ENCODE measurements around the gene CNTFR. TPM values are rescaled to one million over a fixed set of nuclear protein-coding genes. Genes with fewer than 3 reads are reported as not detected.

The CNTFR gene
- total and polyA plus RNA-seq, 2 experiments from 2014 or later = 0.73 to 1.9 TPM

DNA sequence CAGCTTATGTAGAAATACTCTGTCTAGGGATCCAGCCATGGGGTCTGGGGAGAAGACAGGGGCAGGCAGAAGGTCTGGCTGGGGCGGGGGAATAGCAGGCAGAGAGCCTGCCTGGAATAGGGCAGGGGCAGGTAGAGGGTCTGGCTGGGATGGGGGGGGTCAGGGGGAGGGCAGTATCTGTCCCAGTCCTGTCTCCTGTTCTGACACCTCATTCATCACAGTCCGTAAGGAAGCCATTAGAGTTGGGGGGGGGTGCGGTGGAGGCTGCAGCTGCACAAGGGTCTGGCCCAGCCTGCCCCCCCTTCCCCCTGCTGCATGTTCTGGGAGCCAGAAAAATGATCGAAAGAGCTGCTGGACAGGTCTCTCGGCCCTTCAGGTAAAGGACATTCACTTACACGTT is 32.6 kb downstream of the CNTFR start (continued):
- TF ChIP-seq, protein P1, sequence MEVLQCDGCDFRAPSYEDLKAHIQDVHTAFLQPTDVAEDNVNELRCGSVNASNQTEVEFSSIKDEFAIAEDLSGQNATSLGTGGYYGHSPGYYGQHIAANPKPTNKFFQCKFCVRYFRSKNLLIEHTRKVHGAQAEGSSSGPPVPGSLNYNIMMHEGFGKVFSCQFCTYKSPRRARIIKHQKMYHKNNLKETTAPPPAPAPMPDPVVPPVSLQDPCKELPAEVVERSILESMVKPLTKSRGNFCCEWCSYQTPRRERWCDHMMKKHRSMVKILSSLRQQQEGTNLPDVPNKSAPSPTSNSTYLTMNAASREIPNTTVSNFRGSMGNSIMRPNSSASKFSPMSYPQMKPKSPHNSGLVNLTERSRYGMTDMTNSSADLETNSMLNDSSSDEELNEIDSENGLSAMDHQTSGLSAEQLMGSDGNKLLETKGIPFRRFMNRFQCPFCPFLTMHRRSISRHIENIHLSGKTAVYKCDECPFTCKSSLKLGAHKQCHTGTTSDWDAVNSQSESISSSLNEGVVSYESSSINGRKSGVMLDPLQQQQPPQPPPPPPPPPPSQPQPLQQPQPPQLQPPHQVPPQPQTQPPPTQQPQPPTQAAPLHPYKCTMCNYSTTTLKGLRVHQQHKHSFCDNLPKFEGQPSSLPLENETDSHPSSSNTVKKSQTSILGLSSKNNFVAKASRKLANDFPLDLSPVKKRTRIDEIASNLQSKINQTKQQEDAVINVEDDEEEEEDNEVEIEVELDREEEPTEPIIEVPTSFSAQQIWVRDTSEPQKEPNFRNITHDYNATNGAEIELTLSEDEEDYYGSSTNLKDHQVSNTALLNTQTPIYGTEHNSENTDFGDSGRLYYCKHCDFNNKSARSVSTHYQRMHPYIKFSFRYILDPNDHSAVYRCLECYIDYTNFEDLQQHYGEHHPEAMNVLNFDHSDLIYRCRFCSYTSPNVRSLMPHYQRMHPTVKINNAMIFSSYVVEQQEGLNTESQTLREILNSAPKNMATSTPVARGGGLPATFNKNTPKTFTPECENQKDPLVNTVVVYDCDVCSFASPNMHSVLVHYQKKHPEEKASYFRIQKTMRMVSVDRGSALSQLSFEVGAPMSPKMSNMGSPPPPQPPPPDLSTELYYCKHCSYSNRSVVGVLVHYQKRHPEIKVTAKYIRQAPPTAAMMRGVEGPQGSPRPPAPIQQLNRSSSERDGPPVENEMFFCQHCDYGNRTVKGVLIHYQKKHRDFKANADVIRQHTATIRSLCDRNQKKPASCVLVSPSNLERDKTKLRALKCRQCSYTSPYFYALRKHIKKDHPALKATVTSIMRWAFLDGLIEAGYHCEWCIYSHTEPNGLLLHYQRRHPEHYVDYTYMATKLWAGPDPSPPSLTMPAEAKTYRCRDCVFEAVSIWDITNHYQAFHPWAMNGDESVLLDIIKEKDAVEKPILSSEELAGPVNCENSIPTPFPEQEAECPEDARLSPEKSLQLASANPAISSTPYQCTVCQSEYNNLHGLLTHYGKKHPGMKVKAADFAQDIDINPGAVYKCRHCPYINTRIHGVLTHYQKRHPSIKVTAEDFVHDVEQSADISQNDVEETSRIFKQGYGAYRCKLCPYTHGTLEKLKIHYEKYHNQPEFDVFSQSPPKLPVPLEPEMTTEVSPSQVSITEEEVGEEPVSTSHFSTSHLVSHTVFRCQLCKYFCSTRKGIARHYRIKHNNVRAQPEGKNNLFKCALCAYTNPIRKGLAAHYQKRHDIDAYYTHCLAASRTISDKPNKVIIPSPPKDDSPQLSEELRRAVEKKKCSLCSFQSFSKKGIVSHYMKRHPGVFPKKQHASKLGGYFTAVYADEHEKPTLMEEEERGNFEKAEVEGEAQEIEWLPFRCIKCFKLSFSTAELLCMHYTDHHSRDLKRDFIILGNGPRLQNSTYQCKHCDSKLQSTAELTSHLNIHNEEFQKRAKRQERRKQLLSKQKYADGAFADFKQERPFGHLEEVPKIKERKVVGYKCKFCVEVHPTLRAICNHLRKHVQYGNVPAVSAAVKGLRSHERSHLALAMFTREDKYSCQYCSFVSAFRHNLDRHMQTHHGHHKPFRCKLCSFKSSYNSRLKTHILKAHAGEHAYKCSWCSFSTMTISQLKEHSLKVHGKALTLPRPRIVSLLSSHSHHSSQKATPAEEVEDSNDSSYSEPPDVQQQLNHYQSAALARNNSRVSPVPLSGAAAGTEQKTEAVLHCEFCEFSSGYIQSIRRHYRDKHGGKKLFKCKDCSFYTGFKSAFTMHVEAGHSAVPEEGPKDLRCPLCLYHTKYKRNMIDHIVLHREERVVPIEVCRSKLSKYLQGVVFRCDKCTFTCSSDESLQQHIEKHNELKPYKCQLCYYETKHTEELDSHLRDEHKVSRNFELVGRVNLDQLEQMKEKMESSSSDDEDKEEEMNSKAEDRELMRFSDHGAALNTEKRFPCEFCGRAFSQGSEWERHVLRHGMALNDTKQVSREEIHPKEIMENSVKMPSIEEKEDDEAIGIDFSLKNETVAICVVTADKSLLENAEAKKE (CRISPR knock-in tag; IDR thresholded peaks at IDR 0.05) = no peak
- TF ChIP-seq, protein P2, sequence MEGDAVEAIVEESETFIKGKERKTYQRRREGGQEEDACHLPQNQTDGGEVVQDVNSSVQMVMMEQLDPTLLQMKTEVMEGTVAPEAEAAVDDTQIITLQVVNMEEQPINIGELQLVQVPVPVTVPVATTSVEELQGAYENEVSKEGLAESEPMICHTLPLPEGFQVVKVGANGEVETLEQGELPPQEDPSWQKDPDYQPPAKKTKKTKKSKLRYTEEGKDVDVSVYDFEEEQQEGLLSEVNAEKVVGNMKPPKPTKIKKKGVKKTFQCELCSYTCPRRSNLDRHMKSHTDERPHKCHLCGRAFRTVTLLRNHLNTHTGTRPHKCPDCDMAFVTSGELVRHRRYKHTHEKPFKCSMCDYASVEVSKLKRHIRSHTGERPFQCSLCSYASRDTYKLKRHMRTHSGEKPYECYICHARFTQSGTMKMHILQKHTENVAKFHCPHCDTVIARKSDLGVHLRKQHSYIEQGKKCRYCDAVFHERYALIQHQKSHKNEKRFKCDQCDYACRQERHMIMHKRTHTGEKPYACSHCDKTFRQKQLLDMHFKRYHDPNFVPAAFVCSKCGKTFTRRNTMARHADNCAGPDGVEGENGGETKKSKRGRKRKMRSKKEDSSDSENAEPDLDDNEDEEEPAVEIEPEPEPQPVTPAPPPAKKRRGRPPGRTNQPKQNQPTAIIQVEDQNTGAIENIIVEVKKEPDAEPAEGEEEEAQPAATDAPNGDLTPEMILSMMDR (conservative IDR thresholded peaks at IDR 0.05; ENCODE audit: low read depth in 2 of 2) = no peak
- TF ChIP-seq EZH2 (IDR thresholded peaks at IDR 0.05; ENCODE audit: low read depth, unreplicated experiment) = no peak

DNA sequence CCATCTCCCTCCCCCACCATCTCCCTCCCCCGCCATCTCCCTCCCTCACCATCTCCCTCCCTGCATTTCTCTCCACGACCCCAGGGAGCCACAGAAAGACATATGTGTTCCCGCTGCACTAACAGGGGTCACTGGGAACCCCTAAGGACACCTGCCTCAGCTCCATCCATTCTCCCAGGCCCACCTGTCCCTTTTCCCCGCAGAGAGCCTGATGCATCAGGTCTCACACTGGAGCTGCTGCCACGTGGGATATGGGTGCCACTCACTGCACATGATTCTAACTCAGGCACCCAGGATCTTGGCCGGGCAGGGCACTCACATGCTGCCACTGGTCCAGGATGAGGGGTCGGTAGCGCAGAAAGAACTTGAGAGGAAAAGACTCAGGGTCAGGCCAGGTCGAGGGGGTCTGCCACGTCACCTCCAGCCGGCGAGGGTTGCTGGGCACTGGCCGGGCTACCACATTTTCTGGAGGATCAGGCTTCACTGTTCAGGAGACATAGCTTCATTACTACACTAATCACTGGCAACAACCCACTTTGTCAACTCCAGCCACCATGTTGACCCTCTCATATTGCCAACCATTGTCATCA is 33.5 kb downstream of the CNTFR start:
- no peaks in the 10 kb centered on the region for H3K9me3 Mint-ChIP-seq
- H2AFZ ChIP-seq = no peak overlapping the region
- no peaks in the 10 kb centered on the region for H3K36me3 ChIP-seq (ENCODE audit: insufficient read depth)
- no peaks in the 10 kb centered on the region for H3F3A ChIP-seq (replicated peaks; ENCODE audit: low read depth)
- no peak overlapping the region for H3K27ac Mint-ChIP-seq
- H3K27me3 Mint-ChIP-seq (ENCODE audit: insufficient read depth, low read depth, poor library complexity) = peaks cover 21% of the 10 kb centered on the region
- no peak overlapping the region for H3K4me2 ChIP-seq
- no peaks in the 10 kb centered on the region for H4K20me1 ChIP-seq (replicated peaks; ENCODE audit: insufficient read depth)
- no peaks in the 10 kb centered on the region for H3K27me3 ChIP-seq (ENCODE audit: insufficient read depth)
- no peaks in the 10 kb centered on the region for H3K9me2 ChIP-seq (ENCODE audit: insufficient read depth)
- peaks cover 29% of the 10 kb centered on the region for H3K4me1 ChIP-seq (ENCODE audit: insufficient read depth)
- H3K27ac ChIP-seq (ENCODE audit: low read depth) = no peak overlapping the region
- H3K4me3 Mint-ChIP-seq = no peak overlapping the region
- no peak for ATAC-seq
- no peaks in the 10 kb centered on the region for H3K36me3 Mint-ChIP-seq (ENCODE audit: low read depth)
- no peak overlapping the region for H3K4me3 ChIP-seq
- peaks cover 38% of the 10 kb centered on the region for H3K4me1 Mint-ChIP-seq
- no peak for DNase-seq (ENCODE audit: low spot score)
- H3K79me2 ChIP-seq (replicated peaks; ENCODE audit: insufficient read depth) = no peaks in the 10 kb centered on the region
- TF ChIP-seq, protein P3, sequence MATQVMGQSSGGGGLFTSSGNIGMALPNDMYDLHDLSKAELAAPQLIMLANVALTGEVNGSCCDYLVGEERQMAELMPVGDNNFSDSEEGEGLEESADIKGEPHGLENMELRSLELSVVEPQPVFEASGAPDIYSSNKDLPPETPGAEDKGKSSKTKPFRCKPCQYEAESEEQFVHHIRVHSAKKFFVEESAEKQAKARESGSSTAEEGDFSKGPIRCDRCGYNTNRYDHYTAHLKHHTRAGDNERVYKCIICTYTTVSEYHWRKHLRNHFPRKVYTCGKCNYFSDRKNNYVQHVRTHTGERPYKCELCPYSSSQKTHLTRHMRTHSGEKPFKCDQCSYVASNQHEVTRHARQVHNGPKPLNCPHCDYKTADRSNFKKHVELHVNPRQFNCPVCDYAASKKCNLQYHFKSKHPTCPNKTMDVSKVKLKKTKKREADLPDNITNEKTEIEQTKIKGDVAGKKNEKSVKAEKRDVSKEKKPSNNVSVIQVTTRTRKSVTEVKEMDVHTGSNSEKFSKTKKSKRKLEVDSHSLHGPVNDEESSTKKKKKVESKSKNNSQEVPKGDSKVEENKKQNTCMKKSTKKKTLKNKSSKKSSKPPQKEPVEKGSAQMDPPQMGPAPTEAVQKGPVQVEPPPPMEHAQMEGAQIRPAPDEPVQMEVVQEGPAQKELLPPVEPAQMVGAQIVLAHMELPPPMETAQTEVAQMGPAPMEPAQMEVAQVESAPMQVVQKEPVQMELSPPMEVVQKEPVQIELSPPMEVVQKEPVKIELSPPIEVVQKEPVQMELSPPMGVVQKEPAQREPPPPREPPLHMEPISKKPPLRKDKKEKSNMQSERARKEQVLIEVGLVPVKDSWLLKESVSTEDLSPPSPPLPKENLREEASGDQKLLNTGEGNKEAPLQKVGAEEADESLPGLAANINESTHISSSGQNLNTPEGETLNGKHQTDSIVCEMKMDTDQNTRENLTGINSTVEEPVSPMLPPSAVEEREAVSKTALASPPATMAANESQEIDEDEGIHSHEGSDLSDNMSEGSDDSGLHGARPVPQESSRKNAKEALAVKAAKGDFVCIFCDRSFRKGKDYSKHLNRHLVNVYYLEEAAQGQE (IDR thresholded peaks at IDR 0.05; ENCODE audit: unreplicated experiment) = no peak
- TF ChIP-seq, protein P4, sequence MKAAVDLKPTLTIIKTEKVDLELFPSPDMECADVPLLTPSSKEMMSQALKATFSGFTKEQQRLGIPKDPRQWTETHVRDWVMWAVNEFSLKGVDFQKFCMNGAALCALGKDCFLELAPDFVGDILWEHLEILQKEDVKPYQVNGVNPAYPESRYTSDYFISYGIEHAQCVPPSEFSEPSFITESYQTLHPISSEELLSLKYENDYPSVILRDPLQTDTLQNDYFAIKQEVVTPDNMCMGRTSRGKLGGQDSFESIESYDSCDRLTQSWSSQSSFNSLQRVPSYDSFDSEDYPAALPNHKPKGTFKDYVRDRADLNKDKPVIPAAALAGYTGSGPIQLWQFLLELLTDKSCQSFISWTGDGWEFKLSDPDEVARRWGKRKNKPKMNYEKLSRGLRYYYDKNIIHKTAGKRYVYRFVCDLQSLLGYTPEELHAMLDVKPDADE (IDR thresholded peaks at IDR 0.05) = no peak
- TF ChIP-seq JUNB (IDR thresholded peaks at IDR 0.05; ENCODE audit: unreplicated experiment) = no peak

Data from GM23338 (cell line).